ENCODE results near the gene CLSTN2. TPM values are rescaled to one million over a fixed set of nuclear protein-coding genes. Genes with fewer than 3 reads are reported as not detected.

The CLSTN2 gene
- 0.66 and 0.68 TPM in 2 replicates for total RNA-seq (2021)
- long read RNA-seq, result 0 reads

DNA sequence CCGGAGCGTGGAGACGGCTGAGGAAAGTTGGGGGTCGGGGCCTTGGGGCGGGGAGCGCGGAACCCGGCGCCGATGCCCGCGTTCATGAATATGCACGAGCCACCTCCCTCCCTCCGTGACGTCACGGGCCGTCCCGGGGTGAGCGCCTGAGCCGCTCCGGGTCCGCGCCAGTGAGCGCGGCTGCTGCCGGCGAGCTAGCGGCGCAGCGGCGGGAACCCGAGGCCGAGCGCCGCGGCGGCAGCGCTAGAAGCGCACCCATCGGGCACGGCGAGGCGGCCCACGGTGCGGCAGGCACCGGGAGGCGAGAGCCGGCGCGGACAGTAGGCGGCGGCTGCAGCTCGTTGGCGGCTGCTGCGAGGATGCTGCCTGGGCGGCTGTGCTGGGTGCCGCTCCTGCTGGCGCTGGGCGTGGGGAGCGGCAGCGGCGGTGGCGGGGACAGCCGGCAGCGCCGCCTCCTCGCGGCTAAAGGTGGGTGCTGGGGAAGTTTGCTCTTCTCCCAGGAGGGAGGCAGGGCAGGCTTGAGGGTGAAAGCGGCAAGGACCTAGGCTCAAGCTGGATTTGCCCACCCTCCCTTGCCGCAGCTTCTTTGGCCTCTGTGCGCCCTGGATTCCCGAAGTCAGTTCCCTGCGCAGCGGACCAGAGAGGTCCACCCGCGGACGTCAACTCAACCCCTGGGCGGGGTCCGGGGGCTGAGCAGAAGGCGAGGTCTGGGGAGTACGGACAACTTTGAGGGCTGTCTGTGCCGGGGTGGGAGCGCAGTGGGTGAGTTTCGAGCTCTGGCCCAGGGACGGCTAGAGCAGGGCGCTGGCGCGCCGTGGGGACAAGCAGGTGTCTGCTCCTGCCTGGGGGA, at the start of gene CLSTN2:
Gene CLSTN2, plus strand, starts transcription at position 170 of the 850 bp plus-strand sequence.
- peak within 1 kb of the TSS; percentile 77 for H3K4me2 ChIP-seq (ENCODE audit: insufficient read depth, insufficient read length, low read length)

More for the DNA sequence above, at the start of gene CLSTN2:
- Histone ChIP-seq H3K79me2 (ENCODE audit: insufficient read depth, low read length) (no peaks in the 10 kb centered on the region), H4K91ac (ENCODE audit: insufficient read length, low read depth, low read length) (no peak within 1 kb of the TSS), H4K5ac (ENCODE audit: insufficient read length, low read depth, low read length) (no peak within 1 kb of the TSS), H3K23ac (ENCODE audit: insufficient read length, low read depth, low read length) (no peak within 1 kb of the TSS), H4K8ac (replicated peaks; ENCODE audit: insufficient read length, low read depth, low read length) (no peak within 1 kb of the TSS), H2BK15ac (ENCODE audit: low read depth, low read length) (no peak within 1 kb of the TSS), H3K79me1 (ENCODE audit: insufficient read depth, low read depth, low read length, poor library complexity, severe bottlenecking) (no peaks in the 10 kb centered on the region), H3K14ac (ENCODE audit: insufficient read depth, low read length) (no peak within 1 kb of the TSS), H3T11ph (ENCODE audit: low read length) (no peak within 1 kb of the TSS), H2BK120ac (ENCODE audit: low read depth, low read length, poor library complexity, severe bottlenecking) (no peak within 1 kb of the TSS), H3K9ac (ENCODE audit: extremely low read depth, insufficient read length, low read length) (no peak within 1 kb of the TSS), H2BK12ac (ENCODE audit: insufficient read length, low read depth, low read length) (no peak within 1 kb of the TSS), H3K27me3 (ENCODE audit: insufficient read depth, low read length) (peaks cover 15% of the 10 kb centered on the region), H3K4me1 (ENCODE audit: insufficient read depth, low read length) (no peaks in the 10 kb centered on the region), H2BK20ac (ENCODE audit: low read depth, low read length, poor library complexity, severe bottlenecking) (no peak within 1 kb of the TSS), H2BK5ac (ENCODE audit: insufficient read length, low read length) (no peak within 1 kb of the TSS), H4K20me1 (ENCODE audit: control insufficient read depth, insufficient read depth, insufficient read length) (no peaks in the 10 kb centered on the region), H3K56ac (ENCODE audit: insufficient read length, low read depth, low read length) (no peak within 1 kb of the TSS), H2AK5ac (ENCODE audit: insufficient read length, low read length) (no peak within 1 kb of the TSS), H3K4ac (ENCODE audit: low read depth, low read length) (no peak within 1 kb of the TSS), H3K23me2 (ENCODE audit: insufficient read length, low read depth, low read length, poor library complexity, severe bottlenecking) (peaks cover 10% of the 10 kb centered on the region), H3K18ac (ENCODE audit: insufficient read length, low read depth, low read length) (no peak within 1 kb of the TSS), H2AFZ (ENCODE audit: low read length) (no peak within 1 kb of the TSS), H3K27ac (ENCODE audit: insufficient read length, low read depth, low read length) (no peak within 1 kb of the TSS), H3K9me3 (ENCODE audit: control insufficient read depth, low read depth, low read length) (no peaks in the 10 kb centered on the region)
- Mint-ChIP-seq H3K27me3 (ENCODE audit: low read depth) (peaks cover 74% of the 10 kb centered on the region), H3K27ac (no peak within 1 kb of the TSS), H3K4me3 (peak within 1 kb of the TSS; percentile 68 to 83), H3K4me1 (peaks cover 14% of the 10 kb centered on the region in 2 experiments), H3K36me3 (ENCODE audit: insufficient read depth in 1 of 3, low read depth in 3 of 3) (no peaks in the 10 kb centered on the region), H3K9me3 (peaks cover 0 to 3% of the 10 kb centered on the region in 2 experiments; a peak in 2 of 5 replicates)
- TF ChIP-seq, protein P1, sequence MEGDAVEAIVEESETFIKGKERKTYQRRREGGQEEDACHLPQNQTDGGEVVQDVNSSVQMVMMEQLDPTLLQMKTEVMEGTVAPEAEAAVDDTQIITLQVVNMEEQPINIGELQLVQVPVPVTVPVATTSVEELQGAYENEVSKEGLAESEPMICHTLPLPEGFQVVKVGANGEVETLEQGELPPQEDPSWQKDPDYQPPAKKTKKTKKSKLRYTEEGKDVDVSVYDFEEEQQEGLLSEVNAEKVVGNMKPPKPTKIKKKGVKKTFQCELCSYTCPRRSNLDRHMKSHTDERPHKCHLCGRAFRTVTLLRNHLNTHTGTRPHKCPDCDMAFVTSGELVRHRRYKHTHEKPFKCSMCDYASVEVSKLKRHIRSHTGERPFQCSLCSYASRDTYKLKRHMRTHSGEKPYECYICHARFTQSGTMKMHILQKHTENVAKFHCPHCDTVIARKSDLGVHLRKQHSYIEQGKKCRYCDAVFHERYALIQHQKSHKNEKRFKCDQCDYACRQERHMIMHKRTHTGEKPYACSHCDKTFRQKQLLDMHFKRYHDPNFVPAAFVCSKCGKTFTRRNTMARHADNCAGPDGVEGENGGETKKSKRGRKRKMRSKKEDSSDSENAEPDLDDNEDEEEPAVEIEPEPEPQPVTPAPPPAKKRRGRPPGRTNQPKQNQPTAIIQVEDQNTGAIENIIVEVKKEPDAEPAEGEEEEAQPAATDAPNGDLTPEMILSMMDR (conservative IDR thresholded peaks at IDR 0.05), result no peak; the same call in 2 of the 3 replicates
- peak; percentile 80 for DNase-seq
- WGBS (ENCODE audit: extremely low coverage, insufficient read length, low lambda C conversion rate), result no CpG with 5 or more reads among the region's 89 CpGs

Measured in H9 (cell line).